ENCODE data around the gene LRP1B. TPM values are rescaled to one million over a fixed set of nuclear protein-coding genes. Genes with fewer than 3 reads are reported as not detected.

LRP1B gene
- polyA plus RNA-seq, 1 donor from 2014 or later = 12.7 TPM

DNA sequence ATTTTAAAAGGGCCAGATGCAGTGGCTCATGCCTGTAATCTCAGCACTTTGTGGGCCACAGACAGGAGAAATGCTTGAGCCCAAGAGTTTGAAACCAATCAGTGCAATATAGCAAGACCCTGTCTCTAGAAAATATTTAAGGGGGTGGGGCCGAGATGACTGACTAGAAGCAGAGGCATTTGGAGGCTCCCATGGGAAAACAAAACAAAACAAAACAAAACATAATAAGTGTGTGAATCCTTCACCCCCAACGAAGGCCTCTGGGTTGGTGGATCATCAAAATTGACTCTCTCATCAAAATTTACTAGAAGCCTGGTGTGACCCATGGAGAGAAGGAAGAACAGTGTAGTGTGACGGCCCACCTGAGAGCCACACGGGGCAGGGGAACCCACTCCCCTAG is 560.9 kb downstream of the LRP1B start:
- no peak overlapping the region for H3K9ac ChIP-seq (ENCODE audit: low read length)
- no peak overlapping the region for H3K4me3 ChIP-seq (ENCODE audit: low read length)
- H4K20me1 ChIP-seq (ENCODE audit: insufficient read depth) = no peaks in the 10 kb centered on the region
- H3K79me2 ChIP-seq (replicated peaks; ENCODE audit: insufficient read depth, low read length) = no peaks in the 10 kb centered on the region
- no peaks in the 10 kb centered on the region for H3K9me3 ChIP-seq (ENCODE audit: low read length)
- H3K9me2 ChIP-seq (ENCODE audit: insufficient read depth, low read length) = no peaks in the 10 kb centered on the region
- no peaks in the 10 kb centered on the region for H3K27me3 ChIP-seq (ENCODE audit: insufficient read depth, low read depth, low read length)
- no peak overlapping the region for H3K27ac ChIP-seq (ENCODE audit: low read length)
- no peaks in the 10 kb centered on the region for H3F3A ChIP-seq (ENCODE audit: insufficient read depth, low read length, poor library complexity, severe bottlenecking)
- H3K4me2 ChIP-seq (ENCODE audit: low read length) = no peak overlapping the region
- H2AFZ ChIP-seq (ENCODE audit: low read depth, low read length) = no peak overlapping the region
- no peak for TF ChIP-seq POLR2AphosphoS5 (IDR thresholded peaks at IDR 0.05)
- TF ChIP-seq EP300 (conservative IDR thresholded peaks at IDR 0.05; ENCODE audit: poor library complexity, severe bottlenecking) = no peak
- no peak for TF ChIP-seq EZH2 (IDR thresholded peaks at IDR 0.05; ENCODE audit: borderline replicate concordance, insufficient read depth, low read length, poor library complexity, severe bottlenecking)
- TF ChIP-seq TAF1 (IDR thresholded peaks at IDR 0.05; ENCODE audit: low read depth) = no peak
- no peak for TF ChIP-seq SMC3 (conservative IDR thresholded peaks at IDR 0.05; ENCODE audit: poor library complexity)
- H3K36me3 ChIP-seq (ENCODE audit: insufficient read depth, low read length) = no peaks in the 10 kb centered on the region

DNA sequence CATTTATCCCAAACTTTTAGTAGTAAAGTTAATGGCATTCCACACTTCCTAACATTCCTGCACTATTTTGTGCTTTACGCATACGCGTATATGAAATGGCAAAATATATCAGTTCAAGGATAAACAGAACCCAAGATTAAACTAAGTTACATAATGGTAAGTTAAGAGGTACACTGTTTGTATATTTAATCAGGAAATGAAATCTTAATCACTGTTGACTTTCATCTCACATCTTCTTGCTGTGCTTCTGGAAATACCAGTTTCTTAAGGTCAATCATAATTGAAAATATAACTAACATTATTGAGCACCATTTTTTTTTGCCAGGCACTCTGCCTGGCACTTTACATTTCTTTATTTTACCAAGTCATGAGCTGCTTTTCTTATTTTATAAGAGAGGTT is 565.2 kb downstream of the LRP1B start:
- Histone ChIP-seq H4K20me1 (ENCODE audit: insufficient read depth) (no peaks in the 10 kb centered on the region), H2AFZ (ENCODE audit: low read depth, low read length) (no peak overlapping the region), H3K4me2 (ENCODE audit: low read length) (no peak overlapping the region), H3K9me2 (ENCODE audit: insufficient read depth, low read length) (no peaks in the 10 kb centered on the region), H3K27me3 (ENCODE audit: insufficient read depth, low read depth, low read length) (no peaks in the 10 kb centered on the region), H3K9me3 (ENCODE audit: low read length) (no peaks in the 10 kb centered on the region), H3K9ac (ENCODE audit: low read length) (no peak overlapping the region), H3K4me3 (ENCODE audit: low read length) (no peak overlapping the region), H3F3A (ENCODE audit: insufficient read depth, low read length, poor library complexity, severe bottlenecking) (no peaks in the 10 kb centered on the region), H3K36me3 (ENCODE audit: insufficient read depth, low read length) (no peaks in the 10 kb centered on the region), H3K27ac (ENCODE audit: low read length) (no peak overlapping the region), H3K79me2 (replicated peaks; ENCODE audit: insufficient read depth, low read length) (no peaks in the 10 kb centered on the region)
- no peak for TF ChIP-seq MXI1 (conservative IDR thresholded peaks at IDR 0.05; ENCODE audit: poor library complexity, severe bottlenecking)
- no peak for TF ChIP-seq RAD21 (conservative IDR thresholded peaks at IDR 0.05)
- TF ChIP-seq SMC3 (conservative IDR thresholded peaks at IDR 0.05; ENCODE audit: poor library complexity) = no peak
- TF ChIP-seq, protein P1, sequence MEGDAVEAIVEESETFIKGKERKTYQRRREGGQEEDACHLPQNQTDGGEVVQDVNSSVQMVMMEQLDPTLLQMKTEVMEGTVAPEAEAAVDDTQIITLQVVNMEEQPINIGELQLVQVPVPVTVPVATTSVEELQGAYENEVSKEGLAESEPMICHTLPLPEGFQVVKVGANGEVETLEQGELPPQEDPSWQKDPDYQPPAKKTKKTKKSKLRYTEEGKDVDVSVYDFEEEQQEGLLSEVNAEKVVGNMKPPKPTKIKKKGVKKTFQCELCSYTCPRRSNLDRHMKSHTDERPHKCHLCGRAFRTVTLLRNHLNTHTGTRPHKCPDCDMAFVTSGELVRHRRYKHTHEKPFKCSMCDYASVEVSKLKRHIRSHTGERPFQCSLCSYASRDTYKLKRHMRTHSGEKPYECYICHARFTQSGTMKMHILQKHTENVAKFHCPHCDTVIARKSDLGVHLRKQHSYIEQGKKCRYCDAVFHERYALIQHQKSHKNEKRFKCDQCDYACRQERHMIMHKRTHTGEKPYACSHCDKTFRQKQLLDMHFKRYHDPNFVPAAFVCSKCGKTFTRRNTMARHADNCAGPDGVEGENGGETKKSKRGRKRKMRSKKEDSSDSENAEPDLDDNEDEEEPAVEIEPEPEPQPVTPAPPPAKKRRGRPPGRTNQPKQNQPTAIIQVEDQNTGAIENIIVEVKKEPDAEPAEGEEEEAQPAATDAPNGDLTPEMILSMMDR (IDR thresholded peaks at IDR 0.05; ENCODE audit: poor library complexity, severe bottlenecking) = no peak

DNA sequence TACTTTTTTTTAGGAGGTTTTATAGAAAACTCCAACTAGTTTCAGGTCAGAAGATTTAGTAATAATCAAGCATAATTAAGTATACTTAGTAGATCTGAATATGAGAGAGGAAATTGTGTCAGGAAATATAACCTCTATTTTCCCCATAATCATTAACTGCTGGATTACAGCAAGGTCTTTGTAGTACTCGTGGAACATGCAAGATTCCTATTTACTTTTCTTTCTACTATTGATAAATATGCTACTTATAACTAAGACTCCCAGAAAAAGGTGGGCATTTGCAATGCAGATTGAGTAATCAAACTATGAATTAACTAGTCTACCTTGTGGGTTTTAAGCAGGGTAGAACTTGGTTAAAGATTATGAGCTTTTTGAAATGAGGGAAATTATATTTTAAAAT is 570.1 kb downstream of the LRP1B start:
- TF ChIP-seq SMC3 (conservative IDR thresholded peaks at IDR 0.05; ENCODE audit: poor library complexity) (no peak), EP300 (conservative IDR thresholded peaks at IDR 0.05; ENCODE audit: poor library complexity, severe bottlenecking) (no peak), RAD21 (conservative IDR thresholded peaks at IDR 0.05) (no peak), MXI1 (conservative IDR thresholded peaks at IDR 0.05; ENCODE audit: poor library complexity, severe bottlenecking) (no peak), TAF1 (IDR thresholded peaks at IDR 0.05; ENCODE audit: low read depth) (no peak), EZH2 (IDR thresholded peaks at IDR 0.05; ENCODE audit: borderline replicate concordance, insufficient read depth, low read length, poor library complexity, severe bottlenecking) (no peak), POLR2AphosphoS5 (IDR thresholded peaks at IDR 0.05) (no peak)
- TF ChIP-seq, protein P1 (IDR thresholded peaks at IDR 0.05; ENCODE audit: poor library complexity, severe bottlenecking) = no peak
- TF ChIP-seq, protein P2, sequence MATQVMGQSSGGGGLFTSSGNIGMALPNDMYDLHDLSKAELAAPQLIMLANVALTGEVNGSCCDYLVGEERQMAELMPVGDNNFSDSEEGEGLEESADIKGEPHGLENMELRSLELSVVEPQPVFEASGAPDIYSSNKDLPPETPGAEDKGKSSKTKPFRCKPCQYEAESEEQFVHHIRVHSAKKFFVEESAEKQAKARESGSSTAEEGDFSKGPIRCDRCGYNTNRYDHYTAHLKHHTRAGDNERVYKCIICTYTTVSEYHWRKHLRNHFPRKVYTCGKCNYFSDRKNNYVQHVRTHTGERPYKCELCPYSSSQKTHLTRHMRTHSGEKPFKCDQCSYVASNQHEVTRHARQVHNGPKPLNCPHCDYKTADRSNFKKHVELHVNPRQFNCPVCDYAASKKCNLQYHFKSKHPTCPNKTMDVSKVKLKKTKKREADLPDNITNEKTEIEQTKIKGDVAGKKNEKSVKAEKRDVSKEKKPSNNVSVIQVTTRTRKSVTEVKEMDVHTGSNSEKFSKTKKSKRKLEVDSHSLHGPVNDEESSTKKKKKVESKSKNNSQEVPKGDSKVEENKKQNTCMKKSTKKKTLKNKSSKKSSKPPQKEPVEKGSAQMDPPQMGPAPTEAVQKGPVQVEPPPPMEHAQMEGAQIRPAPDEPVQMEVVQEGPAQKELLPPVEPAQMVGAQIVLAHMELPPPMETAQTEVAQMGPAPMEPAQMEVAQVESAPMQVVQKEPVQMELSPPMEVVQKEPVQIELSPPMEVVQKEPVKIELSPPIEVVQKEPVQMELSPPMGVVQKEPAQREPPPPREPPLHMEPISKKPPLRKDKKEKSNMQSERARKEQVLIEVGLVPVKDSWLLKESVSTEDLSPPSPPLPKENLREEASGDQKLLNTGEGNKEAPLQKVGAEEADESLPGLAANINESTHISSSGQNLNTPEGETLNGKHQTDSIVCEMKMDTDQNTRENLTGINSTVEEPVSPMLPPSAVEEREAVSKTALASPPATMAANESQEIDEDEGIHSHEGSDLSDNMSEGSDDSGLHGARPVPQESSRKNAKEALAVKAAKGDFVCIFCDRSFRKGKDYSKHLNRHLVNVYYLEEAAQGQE (IDR thresholded peaks at IDR 0.05; ENCODE audit: borderline replicate concordance) = no peak
- Histone ChIP-seq H3F3A (ENCODE audit: insufficient read depth, low read length, poor library complexity, severe bottlenecking) (no peaks in the 10 kb centered on the region), H3K9me3 (ENCODE audit: low read length) (no peaks in the 10 kb centered on the region), H2AFZ (ENCODE audit: low read depth, low read length) (no peak overlapping the region), H3K36me3 (ENCODE audit: insufficient read depth, low read length) (no peaks in the 10 kb centered on the region), H3K27me3 (ENCODE audit: insufficient read depth, low read depth, low read length) (no peaks in the 10 kb centered on the region), H3K9me2 (ENCODE audit: insufficient read depth, low read length) (no peaks in the 10 kb centered on the region), H4K20me1 (ENCODE audit: insufficient read depth) (no peaks in the 10 kb centered on the region), H3K9ac (ENCODE audit: low read length) (no peak overlapping the region), H3K4me2 (ENCODE audit: low read length) (no peak overlapping the region), H3K79me2 (replicated peaks; ENCODE audit: insufficient read depth, low read length) (no peaks in the 10 kb centered on the region), H3K27ac (ENCODE audit: low read length) (no peak overlapping the region), H3K4me3 (ENCODE audit: low read length) (no peak overlapping the region)

All from neural cell (in vitro differentiated cells).